Neural progenitor cell (in vitro differentiated cells): Measurements from ENCODE around the gene SLC6A9.

ENCODE experiments used
- CTCF ChIP-seq: fragments of 200-600 bp; sonication (generic); IDR thresholded peaks from 2 replicates; pipeline ENCODE4 v1.5.1; 2017; ENCODE audit warnings: antibody characterized with exemption, mild to moderate bottlenecking
- EZH2 ChIP-seq: fragments of 200-600 bp; sonication (generic); IDR thresholded peaks from 2 replicates; pipeline ENCODE4 v1.6.1; 2017; ENCODE audit warnings: antibody characterized with exemption, mild to moderate bottlenecking, moderate library complexity
- EZH2phosphoT487 ChIP-seq: fragments of 200-600 bp; sonication (generic); IDR thresholded peaks from 2 replicates; pipeline ENCODE4 v1.6.1; 2017; ENCODE audit warnings: antibody characterized with exemption

DNA sequence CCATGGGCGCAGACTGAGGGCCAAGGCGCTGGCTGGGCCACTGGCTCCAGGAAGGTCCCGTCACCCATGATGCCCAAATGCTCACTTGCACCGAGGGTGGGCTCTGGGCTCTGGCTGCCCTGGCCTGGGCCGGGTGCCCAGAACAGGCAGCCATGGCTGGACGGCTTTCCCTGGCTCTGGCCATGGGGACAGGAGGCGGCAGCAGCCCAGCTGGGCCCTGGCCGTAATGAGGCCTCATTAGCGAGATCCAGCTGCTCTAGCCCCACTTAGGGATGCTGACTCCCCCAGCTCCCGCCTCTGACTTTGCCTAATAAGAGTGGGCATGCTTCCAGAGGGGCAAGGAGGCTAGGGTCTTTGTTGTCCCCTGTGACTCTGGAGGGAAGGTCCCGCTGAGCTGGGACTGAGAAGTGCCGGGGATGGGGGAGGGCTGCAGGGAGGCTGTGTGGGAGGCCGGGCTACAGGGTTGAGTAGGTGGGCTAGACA, 11.8 kb downstream of the SLC6A9 start:
- no peak for TF ChIP-seq CTCF
- TF ChIP-seq EZH2 = no peak
- no peak for TF ChIP-seq EZH2phosphoT487
